Measurements from ENCODE around the gene PLD1.
A peak's percentile ranks its signal among the peaks of the same experiment; 100 is the strongest.

PLD1 gene

DNA sequence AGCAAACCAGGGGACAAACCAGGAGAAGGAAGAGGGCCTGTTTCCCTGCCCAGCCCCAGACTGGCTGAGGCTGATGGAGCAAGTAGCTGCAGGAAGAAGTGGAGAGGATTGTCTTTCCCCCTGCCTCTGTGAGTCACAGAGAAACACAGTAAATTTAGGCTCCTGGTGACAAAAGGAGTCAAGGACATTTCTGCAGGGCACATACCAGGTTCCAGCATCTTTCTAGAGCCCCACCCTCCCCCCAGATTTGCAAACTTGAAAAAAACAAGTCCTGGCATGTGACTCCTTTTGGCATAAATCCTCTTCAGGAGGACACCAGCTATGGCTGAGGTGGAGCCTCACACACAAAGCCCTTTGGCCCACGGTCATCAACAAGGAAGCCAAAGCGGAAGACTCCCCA, 17.8 kb downstream of the PLD1 start:
- DNase-seq = no peak

DNA sequence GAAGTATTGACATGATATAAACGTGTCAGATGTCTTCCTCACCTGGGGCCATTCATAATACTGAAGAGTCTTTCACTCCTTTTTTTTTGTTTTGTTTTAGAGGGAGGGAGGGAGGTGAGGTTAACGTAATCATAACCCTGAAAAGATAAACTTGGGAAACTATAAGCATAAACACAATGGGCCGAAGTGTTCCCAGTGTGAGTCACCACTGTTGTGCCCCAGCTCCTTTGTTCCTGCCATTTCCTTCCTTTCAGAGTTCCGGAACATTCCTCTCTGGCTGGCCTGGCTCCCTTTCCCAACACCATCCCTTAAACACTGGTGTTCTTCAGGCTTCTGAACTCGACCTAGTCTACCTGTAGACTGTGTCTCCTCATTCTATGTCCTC, 18.6 kb downstream of the PLD1 start:
- DNase-seq = no peak

DNA sequence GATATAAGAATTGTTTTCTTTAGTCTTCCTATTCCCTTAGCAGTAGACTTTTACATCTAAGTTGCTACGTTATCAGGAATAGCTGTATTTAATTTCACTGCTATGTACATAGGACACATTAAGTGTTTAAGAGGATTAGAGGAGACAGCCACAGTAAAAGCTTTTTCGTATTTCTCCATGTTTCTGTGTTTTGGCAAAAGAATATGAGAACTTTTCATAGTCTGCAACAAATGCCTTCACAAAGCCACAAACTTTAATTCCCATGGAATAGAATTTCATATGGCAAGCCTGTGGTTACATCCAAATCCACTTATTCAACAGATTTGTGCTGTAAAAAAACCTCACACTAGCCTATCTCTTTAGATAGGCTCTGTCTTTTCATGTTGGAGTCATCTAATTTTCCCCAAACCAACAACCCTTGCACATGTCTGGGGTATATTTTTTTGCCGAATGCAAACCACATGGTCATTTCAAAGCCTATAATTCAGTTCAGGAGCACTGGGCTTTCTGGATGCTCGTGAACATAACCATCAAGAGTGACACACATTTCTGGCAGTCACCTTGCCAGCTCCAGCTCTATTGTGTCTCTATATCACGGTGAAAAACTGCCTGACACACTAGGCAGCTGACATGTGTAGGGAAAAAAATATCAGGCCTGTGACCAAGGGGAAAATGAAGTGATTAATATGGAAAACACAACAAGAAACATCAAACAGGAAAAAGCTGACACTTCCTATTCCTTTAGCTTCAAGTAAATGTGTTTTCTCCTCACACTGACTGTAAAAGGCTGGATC, 19.2 kb downstream of the PLD1 start:
- DNase-seq = no peak

DNA sequence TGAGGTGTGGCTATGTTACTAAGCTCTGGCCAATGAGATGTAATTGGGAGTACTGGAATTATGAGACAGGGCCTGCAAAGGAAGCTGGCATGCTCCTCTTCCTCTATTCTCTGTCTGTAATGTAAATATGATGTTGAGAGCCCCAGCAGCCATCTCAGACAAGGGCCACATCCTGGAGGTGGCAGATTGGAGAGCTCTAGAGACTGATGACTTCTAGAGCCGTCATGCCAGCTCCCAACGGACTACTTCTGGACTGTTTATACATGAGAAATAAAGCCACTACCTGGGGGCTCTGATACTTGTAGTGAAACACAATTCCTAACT, 19.7 kb downstream of the PLD1 start:
- no peak for DNase-seq

DNA sequence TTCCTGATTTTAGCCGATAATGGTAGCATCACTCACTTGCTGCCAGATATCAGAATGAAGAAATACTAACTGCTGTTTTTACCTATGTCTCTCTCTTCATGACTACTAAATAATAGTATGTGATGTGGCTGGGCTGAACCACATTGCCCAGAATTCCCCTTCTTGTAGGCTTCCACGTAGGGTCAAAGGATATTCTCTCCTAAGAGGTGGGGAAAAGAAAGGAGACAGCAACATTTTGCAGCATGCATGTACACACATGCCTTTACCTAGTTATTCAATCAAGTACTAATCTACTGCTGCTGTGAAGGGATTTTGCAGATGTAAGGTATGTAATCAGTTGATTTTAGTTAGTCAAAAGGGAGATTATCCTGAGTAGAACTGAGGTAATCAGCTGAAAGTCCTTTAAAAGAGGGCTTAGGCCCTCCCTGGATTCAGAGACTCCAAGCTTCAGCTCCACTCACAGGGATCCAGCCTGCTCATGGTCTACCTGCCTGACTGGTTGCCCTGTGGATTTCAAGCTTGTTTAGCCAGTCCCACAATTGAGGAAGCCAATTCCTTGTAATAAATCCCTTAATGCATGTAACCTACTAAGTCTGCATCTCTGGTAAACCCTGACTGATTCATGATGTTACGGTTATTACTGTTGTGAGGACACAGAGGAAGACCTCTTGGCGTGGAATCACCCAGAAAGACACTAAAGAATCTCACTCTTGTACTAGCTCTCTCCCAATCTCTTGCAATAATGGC, 20.4 kb downstream of the PLD1 start:
- no peak for DNase-seq

DNA sequence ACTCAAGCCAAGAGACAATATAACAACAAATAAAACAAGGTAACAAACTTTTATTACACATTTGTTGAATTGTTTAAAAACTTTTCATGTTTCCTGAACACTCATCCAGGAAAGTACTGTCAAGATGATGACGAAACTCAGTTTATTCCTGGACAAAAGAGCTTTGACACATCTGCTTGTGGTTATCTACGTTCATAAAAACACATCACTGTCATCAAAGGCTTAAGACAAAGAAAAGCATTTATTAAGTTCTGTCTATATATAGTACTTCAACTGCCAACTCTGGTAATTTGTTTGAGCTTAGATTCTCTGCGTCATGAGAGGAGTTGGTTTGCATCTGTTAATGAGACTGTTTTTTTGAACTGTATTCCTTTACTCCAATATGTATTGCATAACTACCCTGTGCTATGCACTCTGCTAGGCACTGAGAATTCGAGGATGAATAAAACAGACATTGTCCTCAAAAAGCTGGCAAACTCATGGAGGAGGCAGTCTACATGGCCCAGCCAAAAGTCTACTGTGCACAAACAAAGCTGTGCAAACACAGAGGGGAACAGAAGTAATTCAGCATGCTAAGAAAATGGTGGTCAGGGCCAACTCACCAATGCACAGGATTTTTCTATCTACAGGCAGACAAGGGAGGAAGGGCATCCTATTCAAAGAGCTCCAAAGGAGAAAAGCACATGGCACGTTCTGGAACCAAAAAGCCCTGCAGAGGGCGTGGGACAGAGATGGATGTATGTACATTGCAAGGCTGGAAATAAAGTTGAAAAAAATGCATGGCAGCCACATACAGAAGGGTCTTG, 21.5 kb downstream of the PLD1 start:
- no peak for DNase-seq

DNA sequence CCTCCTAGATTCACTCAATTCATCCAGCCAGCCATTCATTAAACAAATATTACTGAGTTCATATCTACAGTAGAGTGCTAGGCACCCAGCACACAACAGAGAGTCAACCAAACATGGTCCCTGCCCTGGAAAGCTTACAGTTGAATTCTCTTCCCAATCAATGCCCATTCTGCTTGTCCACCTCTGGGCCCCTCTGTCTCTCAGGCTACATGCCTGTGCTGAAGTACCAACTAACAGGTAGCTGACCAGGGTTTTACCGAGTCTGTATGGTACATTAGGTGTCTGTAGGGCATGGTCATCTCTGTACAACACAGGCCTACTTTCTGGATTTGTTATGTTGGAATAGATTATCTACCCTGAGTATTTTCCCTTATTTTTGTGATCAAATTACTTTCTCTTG, 23.3 kb downstream of the PLD1 start:
- DNase-seq = no peak

DNA sequence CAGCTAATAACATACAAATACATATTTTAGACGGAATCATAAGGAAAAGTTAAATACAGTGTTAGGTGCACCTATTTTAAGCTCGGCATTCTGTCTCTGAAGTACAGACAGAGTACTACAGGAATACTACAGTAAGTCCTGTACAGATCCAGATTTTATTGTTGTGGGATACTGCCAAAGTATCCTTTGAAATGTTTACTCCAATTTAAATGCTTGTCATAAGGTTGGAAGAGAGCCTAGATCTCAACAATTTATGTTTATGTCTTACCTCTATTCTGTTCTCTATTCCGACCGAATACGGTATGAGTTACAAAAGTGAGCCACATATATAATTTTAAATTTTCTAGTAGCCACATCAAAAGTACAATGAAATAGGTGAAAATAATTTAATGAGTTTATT, 25.3 kb downstream of the PLD1 start:
- DNase-seq = no peak

DNA sequence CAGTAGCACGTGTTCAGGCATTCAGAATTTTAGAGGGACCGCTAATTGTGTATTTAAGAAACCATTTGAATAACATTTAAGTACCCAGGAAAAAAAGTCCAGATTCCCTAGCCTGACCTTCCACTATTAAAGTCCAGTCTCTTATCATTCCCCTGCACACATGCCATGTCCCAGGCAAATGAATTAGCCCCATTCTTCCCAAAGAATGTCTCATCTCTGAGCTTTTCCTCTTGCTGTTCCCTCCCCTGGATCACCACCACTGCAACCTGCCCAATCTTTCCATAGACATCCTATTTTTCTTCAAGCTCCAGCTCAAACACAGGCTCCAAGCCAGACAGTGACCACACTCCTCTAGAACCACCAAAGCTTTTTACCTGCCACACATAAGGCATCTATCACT, 25.9 kb downstream of the PLD1 start:
- no peak for DNase-seq

DNA sequence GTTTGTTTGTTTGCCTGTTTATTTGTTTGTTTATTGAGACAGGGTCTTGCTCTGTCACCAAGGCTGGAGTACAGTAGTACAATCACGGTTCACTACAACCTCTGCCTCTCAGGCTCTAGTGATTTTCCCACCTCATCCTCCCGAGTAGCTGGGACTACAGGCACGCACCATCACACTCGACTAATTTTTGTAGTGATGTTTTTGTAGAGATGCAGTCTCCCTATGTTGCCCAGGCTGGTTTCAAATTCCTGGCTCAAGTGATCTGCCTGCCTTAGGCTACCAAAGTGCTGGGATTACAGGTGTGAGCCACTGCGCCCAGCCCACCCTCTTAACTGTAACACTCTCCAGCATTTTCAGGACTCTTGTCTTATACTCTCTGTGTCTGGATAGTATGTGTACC, 26.7 kb downstream of the PLD1 start:
- no peak for DNase-seq

DNA sequence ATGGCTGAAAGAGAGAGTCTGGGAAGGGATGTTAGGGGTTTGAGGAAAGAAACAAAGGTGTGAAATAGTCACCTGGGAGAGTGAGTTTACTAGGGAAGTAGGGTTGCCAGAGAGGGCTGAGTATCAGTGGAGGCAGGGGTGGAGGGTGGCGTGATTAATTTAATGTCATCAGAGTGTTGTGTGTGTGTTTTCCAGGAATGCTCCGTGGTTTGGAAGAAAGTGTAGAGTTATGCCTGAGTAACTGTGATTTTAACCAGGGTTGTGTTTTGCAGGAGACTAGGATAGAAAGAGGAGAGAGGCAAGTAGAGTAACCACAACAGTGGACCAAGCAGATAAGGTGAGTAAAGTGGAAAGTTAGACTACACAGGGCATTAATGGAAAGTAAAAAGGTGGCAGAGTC, 27.2 kb downstream of the PLD1 start:
- DNase-seq = no peak

DNA sequence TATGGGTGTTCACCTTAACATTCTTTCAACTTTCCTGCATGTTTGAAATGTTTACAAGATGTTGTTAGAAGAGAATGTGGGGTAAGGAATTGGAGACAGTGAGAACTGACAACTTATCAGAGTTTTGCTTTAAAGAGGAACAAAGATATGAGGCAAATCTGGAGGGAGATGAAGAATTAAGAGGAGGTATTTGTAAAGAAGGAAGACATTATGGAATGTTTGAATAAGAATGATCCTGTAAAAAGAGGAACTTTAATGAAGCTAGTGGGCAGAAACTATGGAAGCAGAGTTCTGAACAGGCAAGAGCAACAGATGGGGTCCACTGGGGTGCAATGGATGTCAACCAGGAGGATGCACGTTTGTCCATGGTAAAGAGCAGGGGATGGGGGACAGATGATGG, 27.7 kb downstream of the PLD1 start:
- no peak for DNase-seq

DNA sequence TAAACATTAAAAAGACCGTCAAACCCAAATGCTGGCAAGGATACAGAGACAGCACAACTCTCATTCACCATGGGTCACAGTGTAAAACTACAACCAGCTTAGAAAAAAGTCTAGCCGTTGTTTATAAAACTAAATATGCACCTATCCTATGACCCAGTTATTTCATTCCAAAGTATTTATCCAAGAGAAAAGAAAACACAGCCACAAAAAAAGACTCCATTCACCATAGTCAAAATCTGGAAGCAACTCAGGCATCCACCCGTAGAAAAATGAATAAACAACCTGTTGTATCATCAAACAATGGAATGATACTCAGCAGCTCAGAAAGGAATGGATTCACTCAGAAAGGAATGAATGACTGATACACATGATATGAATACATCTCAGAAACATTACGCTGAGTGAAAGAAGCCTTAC, 28.6 kb downstream of the PLD1 start:
- no peak for DNase-seq

DNA sequence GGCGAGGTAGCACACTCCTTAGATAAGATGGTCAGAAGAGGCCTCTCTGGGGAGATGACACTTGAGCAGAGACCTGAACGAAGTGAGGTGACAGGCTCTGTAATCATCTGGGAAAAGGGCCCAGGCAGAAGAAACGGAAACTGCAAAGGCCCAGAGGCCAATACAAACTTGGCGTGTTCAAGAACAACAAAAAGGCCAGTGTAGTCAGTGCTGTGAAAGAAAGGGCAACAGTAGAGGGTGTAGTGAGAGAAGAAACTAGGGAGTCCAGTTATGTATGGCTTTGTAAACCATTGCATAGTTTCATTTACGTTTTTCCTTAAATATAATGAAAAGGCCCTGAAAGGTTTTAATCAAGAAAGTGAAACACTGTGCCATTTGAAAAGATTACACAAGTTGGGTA, 31.8 kb downstream of the PLD1 start:
- no peak for DNase-seq

DNA sequence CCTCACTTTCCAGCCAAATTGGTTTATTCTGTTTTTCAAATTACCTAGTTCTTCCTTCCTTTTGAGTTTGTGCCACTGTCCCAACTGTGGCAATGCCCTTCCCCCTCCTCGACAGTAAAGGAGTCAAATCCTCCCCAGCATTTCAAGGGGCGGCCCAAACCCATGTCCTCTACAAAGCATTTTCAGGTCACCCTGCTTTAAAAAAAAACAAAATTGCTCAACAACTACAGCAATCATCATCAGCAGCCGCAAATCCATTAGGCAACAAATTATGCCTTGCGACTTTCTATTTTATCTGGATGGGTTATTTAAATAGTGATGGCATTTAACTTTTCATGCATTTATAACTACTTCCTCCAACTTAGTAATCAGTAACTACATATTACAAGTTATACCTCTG, 32.7 kb downstream of the PLD1 start:
- DNase-seq = no peak

DNA sequence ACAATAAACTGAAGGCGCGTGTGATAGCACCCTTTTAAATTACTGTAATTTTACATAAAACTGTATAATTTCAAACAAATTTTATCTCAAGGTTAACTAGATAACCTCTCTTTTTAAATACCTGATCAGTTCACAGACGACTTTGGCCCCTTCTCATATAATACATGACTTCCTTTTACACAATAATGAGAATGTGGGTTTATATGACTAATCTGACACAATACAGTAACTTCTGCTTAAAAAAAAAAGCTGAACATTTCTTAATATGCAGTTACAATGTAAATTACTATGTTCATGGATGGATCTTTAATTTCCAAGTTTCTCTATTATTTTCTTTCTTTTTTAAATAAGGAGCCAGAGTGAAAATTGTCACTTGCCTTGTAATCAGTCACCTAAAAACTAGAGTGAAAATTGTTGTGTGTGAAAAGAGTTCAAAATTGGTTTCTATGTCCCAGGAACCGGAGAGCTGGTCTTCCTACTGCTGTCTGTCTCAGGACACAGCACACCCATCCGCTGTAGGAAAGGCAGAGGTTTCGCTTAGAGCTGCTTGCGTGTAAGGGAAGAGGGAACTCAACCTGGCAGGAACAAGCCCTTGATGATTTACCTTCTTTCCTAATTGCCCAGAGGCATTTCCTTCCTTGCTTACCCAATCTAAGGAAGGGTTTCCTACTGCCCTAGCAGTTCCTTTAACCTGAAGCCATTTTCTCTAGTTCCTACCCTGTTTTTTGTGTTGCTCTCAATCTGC, 33.3 kb downstream of the PLD1 start:
- no peak for DNase-seq

DNA sequence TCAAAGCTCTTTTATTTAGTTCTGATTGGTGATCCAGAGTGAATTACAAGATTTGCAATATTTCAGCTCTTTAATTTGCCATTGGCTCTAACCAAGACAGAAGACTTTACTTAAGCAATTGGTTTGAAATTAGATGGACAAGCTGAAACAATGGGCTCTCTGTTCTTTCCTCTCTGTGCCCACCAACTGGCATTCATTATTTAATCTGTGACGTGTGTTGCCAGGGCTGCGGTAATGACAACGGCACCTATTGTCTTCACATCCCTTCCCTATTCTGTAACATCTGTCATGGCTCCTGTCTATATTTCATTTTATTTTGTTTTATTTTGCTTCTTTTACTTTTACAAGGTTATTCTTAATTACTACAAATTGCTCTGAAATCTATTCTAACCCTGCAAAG, 33.9 kb downstream of the PLD1 start:
- no peak for DNase-seq

DNA sequence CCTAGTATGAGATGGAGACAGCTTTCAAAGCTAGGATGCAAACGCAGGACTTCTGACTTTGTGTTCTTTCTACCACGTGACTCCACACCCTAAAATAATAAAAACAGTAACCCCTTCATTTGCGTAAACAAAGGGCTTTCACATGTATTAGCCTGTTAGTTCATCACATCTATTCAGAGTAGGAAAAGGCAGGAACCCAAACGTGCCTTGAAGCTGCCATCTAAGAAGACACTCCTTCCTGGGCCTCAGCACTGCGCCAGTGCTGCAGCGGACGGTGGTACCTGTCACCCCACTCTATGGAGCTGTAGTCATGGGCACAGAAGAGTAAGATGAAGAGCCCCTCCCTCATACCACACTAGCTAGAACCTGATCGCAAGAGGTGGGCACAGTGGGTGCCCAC, 34.3 kb downstream of the PLD1 start:
- no peak for DNase-seq

DNA sequence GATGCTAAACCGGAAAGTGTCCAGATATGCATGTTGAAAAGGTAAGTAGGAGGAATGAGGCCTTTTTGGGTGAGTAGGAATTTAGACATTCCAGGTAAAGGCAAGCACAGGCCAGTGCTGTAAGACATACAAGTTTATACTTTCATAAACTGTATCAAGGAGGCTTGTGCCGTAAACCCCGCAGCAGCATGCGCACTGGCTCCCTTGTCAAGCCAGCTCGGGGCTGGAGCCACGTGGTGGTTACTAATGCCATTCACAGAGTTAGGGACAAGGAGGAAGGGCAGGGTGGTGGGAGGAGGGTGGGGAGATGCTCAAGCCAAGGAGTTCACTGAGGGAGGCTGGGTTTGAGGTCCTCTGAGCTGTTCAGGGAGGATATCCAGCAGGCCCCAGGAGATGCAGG, 35.8 kb downstream of the PLD1 start:
- no peak for DNase-seq

DNA sequence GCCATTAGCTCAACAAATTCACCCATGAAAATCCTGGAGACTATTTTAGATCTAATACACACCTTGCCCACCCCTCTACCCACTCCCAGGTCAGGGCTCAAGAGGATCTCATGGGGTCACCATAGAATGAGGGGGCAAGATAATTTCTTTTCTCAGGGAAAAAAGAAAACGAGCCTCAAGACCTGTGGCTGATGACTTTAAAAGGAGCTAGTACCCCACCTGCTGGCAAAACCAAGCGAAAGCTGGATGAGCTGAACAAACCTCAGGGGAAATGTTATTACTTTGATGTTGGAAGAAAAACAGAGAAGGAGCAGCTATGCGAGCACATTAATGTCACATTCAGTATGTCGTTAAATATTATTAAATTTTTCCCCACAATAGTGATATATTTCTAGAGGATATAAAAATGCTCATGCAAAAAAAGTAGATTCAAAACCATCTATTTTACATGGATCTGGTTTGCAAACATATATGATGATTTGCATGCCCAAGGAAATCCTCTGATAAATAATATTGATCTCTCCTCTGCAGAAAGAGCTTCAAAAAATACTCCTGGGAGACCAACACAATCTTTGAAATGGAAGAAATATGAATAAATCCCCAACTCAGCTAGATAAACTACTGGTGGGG, 37.7 kb downstream of the PLD1 start:
- peak; percentile 36 for DNase-seq

DNA sequence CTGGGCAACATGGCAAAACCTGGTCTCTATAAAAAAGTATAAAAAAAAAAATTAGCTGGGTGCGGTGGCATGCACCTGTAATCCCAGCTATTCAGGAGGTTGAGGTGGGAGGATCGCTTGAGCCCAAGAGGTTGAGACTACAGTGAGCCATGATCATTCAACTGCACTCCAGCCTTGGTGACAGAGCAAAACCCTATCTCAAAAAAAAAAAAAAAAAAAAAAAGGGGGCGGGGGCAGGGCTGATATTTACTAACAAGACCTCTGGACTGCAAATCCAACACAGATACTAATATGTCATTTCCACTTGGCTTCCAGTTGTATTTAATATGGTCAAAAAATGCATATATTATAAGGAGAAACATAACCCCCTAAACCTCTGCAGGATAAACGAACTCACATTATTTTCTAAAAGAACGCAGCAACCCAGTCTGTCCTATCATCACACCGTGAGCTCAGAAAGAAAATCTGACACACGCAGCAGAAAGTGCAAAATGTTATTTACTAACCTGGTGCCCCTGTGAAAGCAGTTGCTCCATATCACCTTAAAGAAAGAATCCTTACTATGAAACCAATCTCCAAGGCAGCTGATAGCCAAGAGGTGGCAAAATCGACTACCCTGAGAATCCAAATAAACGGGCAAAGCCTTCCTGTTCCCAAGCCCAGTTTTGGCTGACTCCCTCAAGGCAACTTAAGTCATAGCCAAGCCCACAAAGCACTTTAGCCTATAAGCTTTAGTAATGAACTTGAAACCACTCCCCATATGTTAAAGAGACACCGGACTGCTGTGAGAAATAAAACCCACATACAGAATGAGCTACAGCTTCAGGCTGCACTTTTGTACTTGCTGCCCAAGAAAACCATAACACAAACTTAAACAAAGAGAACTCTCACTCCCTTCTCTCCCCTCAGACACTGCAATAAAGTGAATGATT, 39.3 kb downstream of the PLD1 start:
- DNase-seq = no peak

DNA sequence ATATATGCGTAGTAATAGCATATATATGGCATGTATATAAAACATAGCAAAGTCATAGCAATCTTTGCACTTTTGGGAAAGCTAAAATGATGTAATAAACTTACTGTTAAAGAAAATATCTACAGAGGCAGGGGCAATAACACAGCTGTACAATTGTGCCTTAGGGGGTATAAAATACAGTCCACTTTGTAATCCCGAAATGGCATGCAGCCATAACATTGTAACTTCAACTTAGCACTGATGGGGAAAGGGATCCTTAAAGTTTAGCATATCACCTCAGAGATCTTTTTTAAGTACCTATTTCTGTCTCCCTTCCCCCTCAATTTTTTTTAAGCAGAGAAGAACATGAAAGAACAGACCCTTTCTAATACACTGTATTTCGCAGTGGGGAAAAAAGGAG, 40.8 kb downstream of the PLD1 start:
- no peak for DNase-seq

All from activated CD4-positive, alpha-beta T cell treated with anti-CD3 and anti-CD28 coated beads, Interleukin-2, amount 50 U/mL, for 1 hour (primary cell).